ENCODE data around the gene COG2. TPM values are rescaled to one million over a fixed set of nuclear protein-coding genes. Genes with fewer than 3 reads are reported as not detected.
"Not testable (repeated sequence)": the region's sequence is repeated elsewhere in the genome, so short reads cannot be mapped to it uniquely, and the experiment has no call there.

COG2 gene
- total RNA-seq, 2 experiments from 2014 or later, result 27.1 to 27.3 TPM

GRCh38 chr1:230708631-230709580 lies 66.6 kb downstream of the COG2 start:
- Mint-ChIP-seq H3K36me3 (ENCODE audit: low read depth) (no peaks in the 10 kb centered on the region), H3K4me1 (peaks cover 7% of the 10 kb centered on the region), H3K4me3 (no peak overlapping the region), H3K27me3 (no peaks in the 10 kb centered on the region), H3K27ac (no peak overlapping the region), H3K9me3 (no peaks in the 10 kb centered on the region)
- ChIA-PET CTCF (no interaction called here), POLR2A (no interaction called here)
- no peak for DNase-seq

GRCh38 chr1:230709619-230710542 lies 67.6 kb downstream of the COG2 start:
- Mint-ChIP-seq H3K4me1 (peaks cover 7% of the 10 kb centered on the region), H3K36me3 (ENCODE audit: low read depth) (no peaks in the 10 kb centered on the region), H3K27me3 (peaks cover 2% of the 10 kb centered on the region), H3K4me3 (no peak overlapping the region), H3K9me3 (no peaks in the 10 kb centered on the region), H3K27ac (no peak overlapping the region)
- POLR2A ChIA-PET, result no interaction called here
- CTCF ChIA-PET, result no interaction called here
- no peak for DNase-seq

GRCh38 chr1:230710543-230710904 lies 68.2 kb downstream of the COG2 start:
- Mint-ChIP-seq H3K4me1 (peaks cover 7% of the 10 kb centered on the region), H3K4me3 (no peak overlapping the region), H3K9me3 (no peaks in the 10 kb centered on the region), H3K27me3 (peaks cover 3% of the 10 kb centered on the region), H3K36me3 (ENCODE audit: low read depth) (no peaks in the 10 kb centered on the region), H3K27ac (no peak overlapping the region)
- CTCF ChIA-PET, result no interaction called here
- POLR2A ChIA-PET, result no interaction called here
- DNase-seq, result no peak

- peaks cover 7% of the 10 kb centered on the region for H3K4me1 Mint-ChIP-seq
- no peak overlapping the region for H3K4me3 Mint-ChIP-seq
- ChIA-PET POLR2A (no interaction called here), CTCF (no interaction called here)
- peaks cover 3% of the 10 kb centered on the region for H3K27me3 Mint-ChIP-seq
- DNase-seq, result no peak
- no peak overlapping the region for H3K27ac Mint-ChIP-seq
- H3K36me3 Mint-ChIP-seq (ENCODE audit: low read depth), result no peaks in the 10 kb centered on the region
- H3K9me3 Mint-ChIP-seq, result no peaks in the 10 kb centered on the region
Observed at GRCh38 chr1:230711245-230711644, 69.0 kb downstream of the COG2 start.

- ChIA-PET CTCF (no interaction called here), POLR2A (no interaction called here)
- Mint-ChIP-seq H3K27me3 (peaks cover 5% of the 10 kb centered on the region), H3K27ac (no peak overlapping the region), H3K4me3 (no peak overlapping the region), H3K4me1 (peaks cover 7% of the 10 kb centered on the region), H3K36me3 (ENCODE audit: low read depth) (no peaks in the 10 kb centered on the region), H3K9me3 (peaks cover 3% of the 10 kb centered on the region)
- DNase-seq, result no peak
Observed at GRCh38 chr1:230712470-230712942, 70.2 kb downstream of the COG2 start.

- H3K36me3 Mint-ChIP-seq (ENCODE audit: low read depth), result no peaks in the 10 kb centered on the region
- H3K27ac Mint-ChIP-seq, result no peak overlapping the region
- CTCF ChIA-PET, result no interaction called here
- peaks cover 3% of the 10 kb centered on the region for H3K9me3 Mint-ChIP-seq
- POLR2A ChIA-PET, result no interaction called here
- H3K4me1 Mint-ChIP-seq, result peaks cover 6% of the 10 kb centered on the region
- H3K4me3 Mint-ChIP-seq, result no peak overlapping the region
- peaks cover 5% of the 10 kb centered on the region for H3K27me3 Mint-ChIP-seq
- no peak for DNase-seq
Observed at GRCh38 chr1:230713138-230713537, 70.9 kb downstream of the COG2 start.

GRCh38 chr1:230713547-230713914 lies 71.2 kb downstream of the COG2 start:
- POLR2A ChIA-PET, result no interaction called here
- H3K9me3 Mint-ChIP-seq, result peaks cover 3% of the 10 kb centered on the region
- H3K27ac Mint-ChIP-seq, result no peak overlapping the region
- H3K36me3 Mint-ChIP-seq (ENCODE audit: low read depth), result no peaks in the 10 kb centered on the region
- H3K27me3 Mint-ChIP-seq, result peaks cover 5% of the 10 kb centered on the region
- no peak overlapping the region for H3K4me3 Mint-ChIP-seq
- no peak for DNase-seq
- H3K4me1 Mint-ChIP-seq, result peaks cover 2% of the 10 kb centered on the region
- CTCF ChIA-PET, result no interaction called here

GRCh38 chr1:230713915-230714764 lies 71.9 kb downstream of the COG2 start, which contains the start of gene AGT:
Gene AGT (minus strand): TSS chr1:230714122. CDS start chr1:230710823, 3,299 bp downstream.
- H3K9me3 Mint-ChIP-seq, result peaks cover 3% of the 10 kb centered on the region
- ChIA-PET POLR2A (no interaction called here), CTCF (interaction anchor here (0.6 kb wide), 1 partner anchor 1134 kb away, joined by 5 read pairs; no protein-coding TSS in a partner anchor)
- H3K27ac Mint-ChIP-seq, result no peak within 1 kb of the TSS
- no peaks in the 10 kb centered on the region for H3K4me1 Mint-ChIP-seq
- no peak for DNase-seq
- no peak within 1 kb of the TSS for H3K4me3 Mint-ChIP-seq
- no peaks in the 10 kb centered on the region for H3K36me3 Mint-ChIP-seq (ENCODE audit: low read depth)
- peaks cover 5% of the 10 kb centered on the region for H3K27me3 Mint-ChIP-seq

- Mint-ChIP-seq H3K27me3 (peaks cover 5% of the 10 kb centered on the region), H3K4me1 (no peaks in the 10 kb centered on the region), H3K4me3 (no peak overlapping the region), H3K36me3 (ENCODE audit: low read depth) (no peaks in the 10 kb centered on the region), H3K27ac (no peak overlapping the region), H3K9me3 (peaks cover 3% of the 10 kb centered on the region)
- no peak for DNase-seq
- ChIA-PET CTCF (no interaction called here), POLR2A (no interaction called here)
Observed at GRCh38 chr1:230715510-230715909, 73.2 kb downstream of the COG2 start.

- H3K27ac Mint-ChIP-seq, POLR2A ChIA-PET: not testable (repeated sequence)
Observed at GRCh38 chr1:230716453-230716852, 74.2 kb downstream of the COG2 start.

GRCh38 chr1:230717251-230717650 lies 75.0 kb downstream of the COG2 start:
- DNase-seq, result no peak
- Mint-ChIP-seq H3K36me3 (ENCODE audit: low read depth) (peaks cover 2% of the 10 kb centered on the region), H3K27me3 (peaks cover 5% of the 10 kb centered on the region), H3K9me3 (peaks cover 6% of the 10 kb centered on the region), H3K4me3 (no peak overlapping the region), H3K27ac (no peak overlapping the region), H3K4me1 (no peaks in the 10 kb centered on the region)
- CTCF ChIA-PET, result no interaction called here
- POLR2A ChIA-PET, result no interaction called here

More at GRCh38 chr1:230716453-230716852, 74.2 kb downstream of the COG2 start:
- DNase-seq; CTCF ChIA-PET; H3K27me3 Mint-ChIP-seq; H3K9me3 Mint-ChIP-seq; H3K4me3 Mint-ChIP-seq; H3K36me3 Mint-ChIP-seq (ENCODE audit: low read depth); H3K4me1 Mint-ChIP-seq: not testable (repeated sequence)

- H3K9me3 Mint-ChIP-seq; H3K36me3 Mint-ChIP-seq (ENCODE audit: low read depth); H3K27me3 Mint-ChIP-seq; H3K4me3 Mint-ChIP-seq; H3K27ac Mint-ChIP-seq; POLR2A ChIA-PET; CTCF ChIA-PET; H3K4me1 Mint-ChIP-seq; DNase-seq: not testable (repeated sequence)
Observed at GRCh38 chr1:230721849-230722522, 79.7 kb downstream of the COG2 start.
